ENCODE measurements around the gene NOTCH3. TPM values are rescaled to one million over a fixed set of nuclear protein-coding genes. Genes with fewer than 3 reads are reported as not detected.
A peak's percentile ranks its signal among the peaks of the same experiment; 100 is the strongest.

Gene NOTCH3
- total RNA-seq, 1 experiment from 2014 or later = 3.7 TPM

DNA sequence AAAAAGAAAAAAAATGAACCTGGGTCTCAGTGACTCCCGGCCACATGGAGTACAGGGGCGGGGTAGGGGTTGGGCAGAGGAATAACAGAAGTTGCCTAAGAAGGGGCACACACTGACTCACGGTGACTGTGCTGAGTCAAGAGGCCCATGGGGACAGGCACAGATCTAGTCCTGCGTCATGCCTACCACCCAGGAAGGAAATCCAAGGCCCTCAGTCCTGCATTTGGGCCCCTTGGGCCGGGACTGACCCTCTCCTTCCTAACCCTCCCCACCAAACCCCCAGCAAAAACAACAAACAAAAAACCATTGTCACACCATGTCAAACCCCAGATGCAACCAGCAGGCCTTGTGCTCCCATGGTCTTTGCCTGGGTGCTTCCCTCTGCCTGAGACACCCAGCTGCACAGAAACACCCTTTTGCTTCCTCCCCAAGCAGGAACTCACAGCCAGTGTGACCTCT is 9.6 kb upstream of the NOTCH3 start:
- Mint-ChIP-seq H3K4me3 (ENCODE audit: unreplicated experiment) (no peak overlapping the region), H3K27ac (ENCODE audit: low read depth, unreplicated experiment) (peak overlapping the region; percentile 87)
- CTCF ChIA-PET = interaction anchor here (0.6 kb wide), 1 partner anchor 37 kb away, joined by 3 read pairs; no protein-coding TSS in a partner anchor

DNA sequence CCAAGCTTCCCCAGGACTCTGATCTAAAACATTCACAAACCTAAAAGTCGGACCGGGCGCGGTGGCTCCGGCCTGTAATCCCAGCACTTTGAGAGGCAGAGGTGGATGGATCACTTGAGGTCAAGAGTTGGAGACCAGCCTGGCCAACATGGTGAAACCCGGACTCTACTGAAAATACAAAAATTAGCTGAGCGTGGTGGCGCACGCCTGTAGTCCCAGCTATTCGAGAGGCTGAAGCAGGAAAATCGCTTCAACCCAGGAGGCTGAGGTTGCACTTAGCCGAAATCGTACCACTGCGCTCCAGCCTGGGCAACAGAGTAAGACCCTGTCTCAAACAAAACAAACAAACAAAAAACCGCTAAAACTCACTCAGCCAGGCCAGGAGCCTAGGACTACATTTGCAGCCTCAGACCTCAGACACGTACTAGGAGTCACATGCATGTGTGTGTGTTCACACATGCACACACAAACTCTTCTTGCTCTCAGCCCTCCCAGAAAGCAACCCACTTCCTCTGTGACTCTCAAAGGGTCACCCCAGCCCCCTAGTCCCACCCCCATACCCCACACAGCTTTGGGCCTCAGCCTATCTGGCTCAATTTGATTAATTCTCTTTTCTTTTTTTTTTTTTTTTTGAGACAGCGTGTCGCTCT is 704 bp upstream of the NOTCH3 start:
- ChIA-PET POLR2A (interaction anchor here (1.1 kb wide), 1 partner anchor 14 kb away, joined by 4 read pairs; no protein-coding TSS in a partner anchor), CTCF (no interaction called here)
- TF ChIP-seq, protein P1, sequence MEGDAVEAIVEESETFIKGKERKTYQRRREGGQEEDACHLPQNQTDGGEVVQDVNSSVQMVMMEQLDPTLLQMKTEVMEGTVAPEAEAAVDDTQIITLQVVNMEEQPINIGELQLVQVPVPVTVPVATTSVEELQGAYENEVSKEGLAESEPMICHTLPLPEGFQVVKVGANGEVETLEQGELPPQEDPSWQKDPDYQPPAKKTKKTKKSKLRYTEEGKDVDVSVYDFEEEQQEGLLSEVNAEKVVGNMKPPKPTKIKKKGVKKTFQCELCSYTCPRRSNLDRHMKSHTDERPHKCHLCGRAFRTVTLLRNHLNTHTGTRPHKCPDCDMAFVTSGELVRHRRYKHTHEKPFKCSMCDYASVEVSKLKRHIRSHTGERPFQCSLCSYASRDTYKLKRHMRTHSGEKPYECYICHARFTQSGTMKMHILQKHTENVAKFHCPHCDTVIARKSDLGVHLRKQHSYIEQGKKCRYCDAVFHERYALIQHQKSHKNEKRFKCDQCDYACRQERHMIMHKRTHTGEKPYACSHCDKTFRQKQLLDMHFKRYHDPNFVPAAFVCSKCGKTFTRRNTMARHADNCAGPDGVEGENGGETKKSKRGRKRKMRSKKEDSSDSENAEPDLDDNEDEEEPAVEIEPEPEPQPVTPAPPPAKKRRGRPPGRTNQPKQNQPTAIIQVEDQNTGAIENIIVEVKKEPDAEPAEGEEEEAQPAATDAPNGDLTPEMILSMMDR (IDR thresholded peaks at IDR 0.05; ENCODE audit: unreplicated experiment) = no peak
- peaks cover 23% of the 10 kb centered on the region for H3K27me3 Mint-ChIP-seq (ENCODE audit: insufficient read depth, unreplicated experiment)
- H3K27ac Mint-ChIP-seq (ENCODE audit: low read depth, unreplicated experiment) = no peak overlapping the region
- peaks cover 14% of the 10 kb centered on the region for H3K4me1 Mint-ChIP-seq (ENCODE audit: insufficient read depth, unreplicated experiment)
- H3K9me3 Mint-ChIP-seq (ENCODE audit: unreplicated experiment) = no peaks in the 10 kb centered on the region
- H3K36me3 Mint-ChIP-seq (ENCODE audit: insufficient read depth, unreplicated experiment) = peaks cover 5% of the 10 kb centered on the region
- no TSS peak for BruUV-seq (replicated peaks)
- peak overlapping the region; percentile 21 for H3K4me3 Mint-ChIP-seq (ENCODE audit: unreplicated experiment)
- intact Hi-C loops (cut with micrococcal nuclease) = no loop called here
- no peak for DNase-seq (ENCODE audit: unreplicated experiment)

More for the DNA sequence above, 9.6 kb upstream of the NOTCH3 start:
- intact Hi-C loops (cut with micrococcal nuclease) = no loop called here
- H3K27me3 Mint-ChIP-seq (ENCODE audit: insufficient read depth, unreplicated experiment) = no peaks in the 10 kb centered on the region
- DNase-seq (ENCODE audit: unreplicated experiment) = peak; percentile 96
- TF ChIP-seq, protein P1 (IDR thresholded peaks at IDR 0.05; ENCODE audit: unreplicated experiment) = no peak
- POLR2A ChIA-PET = interaction anchor here (1.7 kb wide), 1 partner anchor 15 kb away, joined by 4 read pairs; no protein-coding TSS in a partner anchor
- H3K36me3 Mint-ChIP-seq (ENCODE audit: insufficient read depth, unreplicated experiment) = peaks cover 5% of the 10 kb centered on the region
- no TSS peak for BruUV-seq (replicated peaks)
- peaks cover 13% of the 10 kb centered on the region for H3K4me1 Mint-ChIP-seq (ENCODE audit: insufficient read depth, unreplicated experiment)
- no peaks in the 10 kb centered on the region for H3K9me3 Mint-ChIP-seq (ENCODE audit: unreplicated experiment)

DNA sequence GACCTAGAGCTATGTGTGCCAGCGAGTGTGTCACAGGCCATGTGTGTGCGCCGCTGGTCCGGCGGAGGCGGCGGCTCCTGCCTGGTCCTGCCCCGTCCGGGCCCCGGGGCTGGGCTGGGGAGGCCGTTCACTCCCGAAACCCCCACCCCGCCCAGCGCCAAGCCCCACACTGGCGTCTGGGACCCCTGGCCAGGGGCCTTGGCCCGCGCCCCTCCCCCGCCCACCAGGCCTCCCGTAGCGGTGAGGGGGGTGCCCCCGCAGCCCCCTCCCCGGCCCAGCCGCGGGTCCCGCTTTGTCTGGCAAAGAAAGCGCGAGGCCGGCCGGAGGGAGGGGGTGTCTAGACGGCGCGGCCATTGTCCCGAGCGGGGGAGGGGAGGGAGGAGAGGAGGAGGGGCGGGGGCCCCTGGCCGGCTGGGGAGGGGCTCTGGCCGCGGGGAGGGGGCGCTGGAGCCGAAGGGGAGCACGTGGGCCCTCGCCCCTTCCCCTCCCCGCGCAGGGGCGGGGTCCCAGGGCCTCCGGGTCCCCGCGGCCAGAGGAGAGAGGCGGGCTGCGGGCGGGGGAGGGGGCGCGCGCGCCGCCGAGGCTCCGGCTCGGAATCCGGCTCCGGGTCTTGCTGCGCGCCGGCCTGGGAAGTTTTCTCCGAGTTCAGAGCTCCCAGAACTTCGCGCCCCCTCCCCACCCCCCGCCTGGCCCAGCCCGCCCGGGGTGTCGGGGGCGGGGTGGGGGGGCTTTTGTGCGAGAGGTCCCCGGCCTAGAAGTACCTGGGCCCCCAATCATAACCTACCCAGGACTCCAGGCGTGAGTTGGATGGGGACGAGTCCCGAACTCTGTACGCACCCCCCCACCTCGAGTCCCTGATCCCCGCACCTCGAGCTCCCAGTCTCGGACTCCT is 888 bp downstream of the NOTCH3 start:
- POLR2A ChIA-PET = interaction anchor here (0.5 to 1.2 kb wide), 4 partner anchors 52 to 283 kb away, joined by 3 to 7 read pairs (median 4); partner anchors contain the start of gene AKAP8
- Mint-ChIP-seq H3K4me1 (ENCODE audit: insufficient read depth, unreplicated experiment) (peaks cover 18% of the 10 kb centered on the region), H3K27me3 (ENCODE audit: insufficient read depth, unreplicated experiment) (peaks cover 23% of the 10 kb centered on the region), H3K9me3 (ENCODE audit: unreplicated experiment) (no peaks in the 10 kb centered on the region), H3K27ac (ENCODE audit: low read depth, unreplicated experiment) (no peak overlapping the region), H3K36me3 (ENCODE audit: insufficient read depth, unreplicated experiment) (no peaks in the 10 kb centered on the region), H3K4me3 (ENCODE audit: unreplicated experiment) (peak overlapping the region; percentile 59)
- BruUV-seq (replicated peaks) = no TSS peak
- CTCF ChIA-PET = interaction anchor here (0.6 to 0.8 kb wide), 3 partner anchors 23 to 107 kb away, joined by 3 to 4 read pairs (median 3); no protein-coding TSS in a partner anchor
- no peak for DNase-seq (ENCODE audit: unreplicated experiment)
- intact Hi-C loops (cut with micrococcal nuclease) = no loop called here
- TF ChIP-seq, protein P1 (IDR thresholded peaks at IDR 0.05; ENCODE audit: unreplicated experiment) = no peak
